Astrocyte of the spinal cord (primary cell): ENCODE measurements around the gene AK4.
"Not testable (repeated sequence)": the region's sequence is repeated elsewhere in the genome, so short reads cannot be mapped to it uniquely, and the experiment has no call there.

Experiments used
- DNase-seq: peaks from one replicate; pipeline ENCODE4 v3.0.0; 2011; ENCODE audit warnings: low read depth, low spot score
- H3K4me3 ChIP-seq: 2 replicates; pipeline ENCODE4 v1.5.1; 2011; ENCODE audit warnings: low read depth, mild to moderate bottlenecking, low read length, moderate library complexity
- in situ Hi-C: cut with HindIII; loops from 2 replicates; pipeline ENCODE4 v1.10.0; 2017; ENCODE audit warnings: low sequenced_read_pairs
- TF ChIP-seq, protein P1 (sequence below): IDR thresholded peaks from 2 replicates; pipeline ENCODE4 v1.5.1; 2012; ENCODE audit warnings: low read depth, mild to moderate bottlenecking, low read length, inconsistent platforms

The AK4 gene

GRCh38 chr1:65148178-65148547 lies at the start of gene AK4:
Gene AK4 (plus strand): TSS chr1:65148203. CDS start chr1:65148408, 205 bp downstream.
- in situ Hi-C loops, DNase-seq: not testable (repeated sequence)
- H3K4me3 ChIP-seq, result peak within 1 kb of the TSS; percentile 52

- H3K4me3 ChIP-seq, result no peak overlapping the region
- DNase-seq, result no peak
- in situ Hi-C loops, result no loop called here
- TF ChIP-seq, protein P1, sequence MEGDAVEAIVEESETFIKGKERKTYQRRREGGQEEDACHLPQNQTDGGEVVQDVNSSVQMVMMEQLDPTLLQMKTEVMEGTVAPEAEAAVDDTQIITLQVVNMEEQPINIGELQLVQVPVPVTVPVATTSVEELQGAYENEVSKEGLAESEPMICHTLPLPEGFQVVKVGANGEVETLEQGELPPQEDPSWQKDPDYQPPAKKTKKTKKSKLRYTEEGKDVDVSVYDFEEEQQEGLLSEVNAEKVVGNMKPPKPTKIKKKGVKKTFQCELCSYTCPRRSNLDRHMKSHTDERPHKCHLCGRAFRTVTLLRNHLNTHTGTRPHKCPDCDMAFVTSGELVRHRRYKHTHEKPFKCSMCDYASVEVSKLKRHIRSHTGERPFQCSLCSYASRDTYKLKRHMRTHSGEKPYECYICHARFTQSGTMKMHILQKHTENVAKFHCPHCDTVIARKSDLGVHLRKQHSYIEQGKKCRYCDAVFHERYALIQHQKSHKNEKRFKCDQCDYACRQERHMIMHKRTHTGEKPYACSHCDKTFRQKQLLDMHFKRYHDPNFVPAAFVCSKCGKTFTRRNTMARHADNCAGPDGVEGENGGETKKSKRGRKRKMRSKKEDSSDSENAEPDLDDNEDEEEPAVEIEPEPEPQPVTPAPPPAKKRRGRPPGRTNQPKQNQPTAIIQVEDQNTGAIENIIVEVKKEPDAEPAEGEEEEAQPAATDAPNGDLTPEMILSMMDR, result no peak
These were observed 44.2 kb upstream of the AK4 start for GRCh38 chr1:65103807-65104206.

GRCh38 chr1:65104854-65105534 lies 43.0 kb upstream of the AK4 start:
- no peak overlapping the region for H3K4me3 ChIP-seq
- in situ Hi-C loops, result no loop called here
- TF ChIP-seq, protein P1, result no peak
- no peak for DNase-seq

GRCh38 chr1:65105596-65105995 lies 42.4 kb upstream of the AK4 start:
- no peak overlapping the region for H3K4me3 ChIP-seq
- TF ChIP-seq, protein P1, result no peak
- no peak for DNase-seq
- in situ Hi-C loops, result no loop called here

GRCh38 chr1:65108025-65108642 lies 39.9 kb upstream of the AK4 start:
- no peak overlapping the region for H3K4me3 ChIP-seq
- no peak for DNase-seq
- TF ChIP-seq, protein P1, result no peak
- in situ Hi-C loops, result no loop called here

- TF ChIP-seq, protein P1, result no peak
- no peak overlapping the region for H3K4me3 ChIP-seq
- no peak for DNase-seq
- in situ Hi-C loops, result no loop called here
These were observed 38.5 kb upstream of the AK4 start for GRCh38 chr1:65109487-65109886.

- in situ Hi-C loops, result no loop called here
- no peak for DNase-seq
- TF ChIP-seq, protein P1, result no peak
- no peak overlapping the region for H3K4me3 ChIP-seq
These were observed 35.2 kb upstream of the AK4 start for GRCh38 chr1:65112811-65113210.
